ENCODE measurements around the gene KAT6B. TPM values are rescaled to one million over a fixed set of nuclear protein-coding genes. Genes with fewer than 3 reads are reported as not detected.
A peak's percentile ranks its signal among the peaks of the same experiment; 100 is the strongest.
"Not testable (repeated sequence)": the region's sequence is repeated elsewhere in the genome, so short reads cannot be mapped to it uniquely, and the experiment has no call there.

Gene KAT6B
- total RNA-seq, 1 experiment from 2014 or later = 21.1 TPM

GRCh38 chr10:74882831-74883230 is 56.4 kb downstream of the KAT6B start:
- H3K36me3 ChIP-seq = no peaks in the 10 kb centered on the region
- no peak overlapping the region for H3K27ac ChIP-seq
- H3K27me3 ChIP-seq = no peaks in the 10 kb centered on the region
- H3K4me1 ChIP-seq = no peaks in the 10 kb centered on the region
- no peak for DNase-seq
- H3K9me3 ChIP-seq (replicated peaks) = 0 out of 2 replicates have a peak, but pooled peaks cover 4% of the 10 kb centered on the region
- H3K4me3 ChIP-seq = no peak overlapping the region

- Histone ChIP-seq H3K9me3 (replicated peaks) (0 out of 2 replicates have a peak, but pooled peaks cover 4% of the 10 kb centered on the region), H3K27me3 (no peaks in the 10 kb centered on the region), H3K36me3 (no peaks in the 10 kb centered on the region), H3K4me3 (no peak overlapping the region), H3K27ac (no peak overlapping the region), H3K4me1 (no peaks in the 10 kb centered on the region)
- DNase-seq = no peak
Measured at GRCh38 chr10:74883428-74883827, 57.0 kb downstream of the KAT6B start.

DNA sequence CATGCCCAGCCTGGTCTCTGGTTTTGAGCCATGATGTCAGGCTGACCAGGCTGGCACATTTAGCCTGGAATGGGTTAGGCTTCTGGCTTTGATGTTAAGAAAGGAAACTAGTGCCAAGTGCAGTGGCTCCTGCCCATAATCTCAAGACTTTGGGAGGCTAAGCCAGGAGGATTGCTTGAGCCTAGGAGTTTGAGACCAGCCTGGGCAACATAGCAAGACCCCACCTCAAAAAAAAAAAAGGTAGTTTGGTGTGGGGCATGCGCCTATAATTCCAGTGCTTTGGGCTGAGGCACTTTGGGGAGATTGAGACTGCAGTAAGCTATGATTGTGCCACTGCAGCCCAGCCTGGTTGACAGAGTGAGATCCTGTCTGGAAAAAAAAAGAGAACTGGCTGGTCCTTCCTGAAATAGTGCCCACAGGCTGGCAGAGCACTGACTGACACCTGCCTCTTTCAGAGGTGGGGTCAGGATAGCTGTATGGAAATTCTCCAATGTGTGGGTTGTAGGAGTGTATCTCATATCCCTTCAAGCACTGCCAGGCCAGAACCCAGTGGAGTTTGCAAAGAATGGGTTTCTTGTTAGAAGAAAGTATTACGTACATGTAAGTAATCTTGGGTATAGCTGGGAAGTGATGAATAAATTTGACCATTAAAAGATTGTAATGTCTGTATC is 61.3 kb downstream of the KAT6B start:
- DNase-seq = no peak
- no peak overlapping the region for H3K4me3 ChIP-seq
- no peaks in the 10 kb centered on the region for H3K36me3 ChIP-seq
- no peak overlapping the region for H3K27ac ChIP-seq
- no peaks in the 10 kb centered on the region for H3K27me3 ChIP-seq
- H3K9me3 ChIP-seq (replicated peaks) = no peaks in the 10 kb centered on the region; the same call in 1 of the 2 replicates
- H3K4me1 ChIP-seq = no peaks in the 10 kb centered on the region

GRCh38 chr10:74888962-74889661 is 62.7 kb downstream of the KAT6B start:
- DNase-seq = peak in 1 of 2 experiments; percentile 11
- H3K9me3 ChIP-seq (replicated peaks) = no peaks in the 10 kb centered on the region; the same call in 1 of the 2 replicates
- H3K27ac ChIP-seq = no peak overlapping the region
- H3K4me1 ChIP-seq = no peaks in the 10 kb centered on the region
- no peaks in the 10 kb centered on the region for H3K27me3 ChIP-seq
- no peaks in the 10 kb centered on the region for H3K36me3 ChIP-seq
- H3K4me3 ChIP-seq = no peak overlapping the region

GRCh38 chr10:74889662-74889998 is 63.2 kb downstream of the KAT6B start:
- Histone ChIP-seq H3K27ac (no peak overlapping the region), H3K4me1 (no peaks in the 10 kb centered on the region), H3K4me3 (no peak overlapping the region), H3K9me3 (replicated peaks) (no peaks in the 10 kb centered on the region; the same call in 1 of the 2 replicates), H3K27me3 (no peaks in the 10 kb centered on the region), H3K36me3 (no peaks in the 10 kb centered on the region)
- no peak for DNase-seq

DNA sequence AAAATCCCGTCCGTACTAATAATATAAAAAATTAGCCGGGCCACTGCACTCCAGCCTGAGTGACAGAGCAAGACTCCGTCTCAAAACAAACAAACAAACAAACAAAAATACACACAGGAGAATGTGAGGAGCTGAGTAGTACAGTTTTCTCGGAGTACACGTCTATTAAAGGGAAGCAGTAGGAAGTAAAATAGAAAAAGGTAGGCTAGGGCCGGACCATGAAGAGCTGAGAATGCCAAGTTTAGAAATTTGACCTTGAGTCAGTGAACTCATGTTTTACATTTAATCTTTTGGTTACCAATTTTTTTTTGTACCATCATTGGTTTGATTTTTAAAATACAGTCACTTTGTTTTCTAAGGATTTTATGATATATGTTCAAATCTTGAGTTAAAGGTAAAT is 64.1 kb downstream of the KAT6B start:
- no peaks in the 10 kb centered on the region; the same call in 1 of the 2 replicates for H3K9me3 ChIP-seq (replicated peaks)
- no peak overlapping the region for H3K4me3 ChIP-seq
- no peaks in the 10 kb centered on the region for H3K36me3 ChIP-seq
- DNase-seq = no peak
- H3K27me3 ChIP-seq = no peaks in the 10 kb centered on the region
- H3K27ac ChIP-seq = no peak overlapping the region
- H3K4me1 ChIP-seq = no peaks in the 10 kb centered on the region

DNA sequence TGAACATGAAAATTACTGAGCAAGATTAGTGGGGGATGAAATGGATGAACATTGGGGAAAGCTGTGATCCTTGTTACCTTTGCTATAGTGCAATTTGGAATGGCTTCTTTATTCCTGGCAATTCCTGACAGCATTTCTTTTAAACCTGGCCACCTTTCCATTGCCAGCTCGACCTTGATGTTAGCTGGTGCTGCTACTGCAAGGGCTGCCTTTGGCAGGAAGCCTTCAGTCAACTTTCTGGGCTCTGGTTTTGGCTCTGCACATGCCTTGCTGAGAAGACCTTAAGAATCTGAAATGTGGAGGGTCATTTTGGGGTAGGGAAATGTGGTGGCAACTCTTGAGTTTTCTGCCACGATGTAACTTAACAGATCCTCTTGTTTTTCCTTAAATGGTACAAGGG is 64.7 kb downstream of the KAT6B start:
- Histone ChIP-seq H3K4me1 (no peaks in the 10 kb centered on the region), H3K36me3 (no peaks in the 10 kb centered on the region), H3K27ac (no peak overlapping the region), H3K27me3 (no peaks in the 10 kb centered on the region), H3K9me3 (replicated peaks) (no peaks in the 10 kb centered on the region; the same call in 1 of the 2 replicates), H3K4me3 (no peak overlapping the region)
- DNase-seq = no peak

- Histone ChIP-seq H3K4me1 (no peaks in the 10 kb centered on the region), H3K9me3 (replicated peaks) (no peaks in the 10 kb centered on the region; the same call in 1 of the 2 replicates), H3K27me3 (no peaks in the 10 kb centered on the region), H3K27ac (no peak overlapping the region), H3K4me3 (no peak overlapping the region), H3K36me3 (no peaks in the 10 kb centered on the region)
- DNase-seq = no peak
Measured at GRCh38 chr10:74892839-74893238, 66.4 kb downstream of the KAT6B start.

DNA sequence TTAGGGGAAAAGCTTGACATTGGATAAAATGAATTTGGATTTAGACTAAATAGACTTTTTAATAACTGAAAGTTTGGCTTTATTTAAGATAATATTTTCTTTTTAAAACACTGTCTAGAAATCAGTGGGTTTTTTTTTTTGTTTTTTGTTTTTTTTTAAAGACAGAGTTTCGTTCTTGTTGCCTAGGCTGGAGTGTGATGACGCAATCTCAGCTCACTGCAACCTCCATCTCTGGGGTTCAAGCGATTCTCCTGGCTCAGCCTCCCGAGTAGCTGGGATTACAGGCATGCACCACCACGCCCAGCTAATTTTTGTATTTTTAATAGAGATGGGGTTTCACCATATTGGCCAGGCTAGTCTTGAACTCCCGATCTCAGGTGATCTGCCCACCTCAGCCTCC is 66.9 kb downstream of the KAT6B start:
- H3K27ac ChIP-seq; H3K4me1 ChIP-seq; H3K27me3 ChIP-seq; H3K4me3 ChIP-seq; H3K36me3 ChIP-seq; DNase-seq; H3K9me3 ChIP-seq (replicated peaks): not testable (repeated sequence)

GRCh38 chr10:74896788-74897527 is 70.6 kb downstream of the KAT6B start:
- no peak overlapping the region for H3K27ac ChIP-seq
- no peaks in the 10 kb centered on the region for H3K36me3 ChIP-seq
- no peaks in the 10 kb centered on the region for H3K4me1 ChIP-seq
- H3K4me3 ChIP-seq = no peak overlapping the region
- no peak for DNase-seq
- H3K27me3 ChIP-seq = no peaks in the 10 kb centered on the region
- H3K9me3 ChIP-seq (replicated peaks) = no peaks in the 10 kb centered on the region

DNA sequence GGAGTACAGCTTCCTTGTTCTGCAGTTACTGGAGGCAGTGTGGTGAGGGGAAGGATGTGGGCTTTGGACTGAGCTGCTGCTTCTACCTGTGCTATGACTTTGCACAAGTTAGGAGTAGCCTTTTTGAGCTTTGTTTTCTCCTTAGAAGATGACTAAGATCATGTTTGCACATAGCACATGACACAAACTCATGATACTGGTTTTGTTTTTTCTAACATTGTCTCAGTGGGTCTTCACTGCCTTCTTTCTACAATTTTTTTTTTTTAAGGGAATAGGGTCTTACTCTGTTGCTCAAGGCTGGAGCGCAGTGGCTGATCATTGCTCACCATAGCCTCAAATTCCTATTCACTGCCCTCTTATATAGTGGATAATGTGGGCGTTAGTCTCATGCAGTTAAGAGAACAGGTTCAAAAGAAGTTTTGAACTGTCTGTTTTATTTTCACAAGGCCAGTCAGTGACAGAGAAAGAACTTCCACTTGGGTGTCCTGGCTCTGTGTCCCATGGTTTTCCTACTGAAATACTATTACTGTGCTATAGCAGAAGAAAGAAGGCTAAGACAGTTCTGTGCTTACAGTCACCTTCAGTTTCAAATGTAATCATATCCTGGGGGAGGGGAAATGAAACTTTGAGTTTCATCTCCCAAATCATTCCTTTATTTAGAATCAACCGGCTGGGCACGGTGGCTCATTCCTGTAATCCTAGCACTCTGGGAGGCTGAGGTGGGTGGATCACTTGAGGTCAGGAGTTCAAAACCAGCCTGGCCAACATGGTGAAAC is 72.0 kb downstream of the KAT6B start:
- H3K27ac ChIP-seq = no peak overlapping the region
- no peak overlapping the region for H3K4me3 ChIP-seq
- no peaks in the 10 kb centered on the region for H3K4me1 ChIP-seq
- no peaks in the 10 kb centered on the region for H3K27me3 ChIP-seq
- H3K36me3 ChIP-seq = no peaks in the 10 kb centered on the region
- no peak for DNase-seq
- no peaks in the 10 kb centered on the region for H3K9me3 ChIP-seq (replicated peaks)

DNA sequence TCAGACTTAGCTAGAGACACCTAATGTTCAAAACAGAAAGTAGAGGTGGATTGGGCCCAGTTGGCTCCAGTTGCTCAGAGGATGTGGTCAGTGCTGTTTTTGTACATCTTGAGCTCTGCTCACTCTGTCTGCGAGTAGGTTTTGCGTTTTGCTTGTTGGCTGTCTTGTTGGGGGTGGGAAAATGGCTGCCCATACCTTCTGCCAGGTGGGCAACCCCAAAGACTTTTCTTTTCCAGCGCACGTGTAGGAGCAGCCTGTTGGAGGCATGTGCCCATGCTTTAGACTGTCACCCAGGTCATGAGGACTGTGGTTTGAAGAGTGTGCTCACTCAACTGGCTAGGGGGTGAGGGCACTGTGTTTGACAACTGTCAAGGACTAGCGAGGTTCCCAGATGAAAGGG is 73.9 kb downstream of the KAT6B start:
- DNase-seq = no peak
- no peaks in the 10 kb centered on the region for H3K27me3 ChIP-seq

GRCh38 chr10:74901301-74901700 is 74.9 kb downstream of the KAT6B start:
- Histone ChIP-seq H3K27ac (no peak overlapping the region), H3K4me1 (no peaks in the 10 kb centered on the region), H3K36me3 (no peaks in the 10 kb centered on the region), H3K4me3 (no peak overlapping the region), H3K9me3 (replicated peaks) (no peaks in the 10 kb centered on the region), H3K27me3 (no peaks in the 10 kb centered on the region)
- no peak for DNase-seq

More for the DNA sequence above, 73.9 kb downstream of the KAT6B start:
- Histone ChIP-seq H3K4me3 (no peak overlapping the region), H3K9me3 (replicated peaks) (no peaks in the 10 kb centered on the region), H3K27ac (no peak overlapping the region), H3K4me1 (no peaks in the 10 kb centered on the region), H3K36me3 (no peaks in the 10 kb centered on the region)

GRCh38 chr10:74901867-74902450 is 75.6 kb downstream of the KAT6B start:
- H3K4me3 ChIP-seq = no peak overlapping the region
- H3K9me3 ChIP-seq (replicated peaks) = no peaks in the 10 kb centered on the region
- no peak overlapping the region for H3K27ac ChIP-seq
- no peaks in the 10 kb centered on the region for H3K36me3 ChIP-seq
- H3K27me3 ChIP-seq = no peaks in the 10 kb centered on the region
- no peak for DNase-seq
- no peaks in the 10 kb centered on the region for H3K4me1 ChIP-seq
